Fibroblast of mammary gland (primary cell): ENCODE measurements around the gene PNN.
"Not testable (repeated sequence)": the region's sequence is repeated elsewhere in the genome, so short reads cannot be mapped to it uniquely, and the experiment has no call there.

Source experiments
- DNase-seq: peaks from one replicate; pipeline ENCODE4 v3.0.0-alpha.2; 2010; ENCODE audit warnings: low read depth
- H3K4me3 ChIP-seq: 2 replicates; pipeline ENCODE4 v1.5.1; 2011; ENCODE audit warnings: low read depth, mild to moderate bottlenecking, low read length, moderate library complexity; ENCODE audit not compliant: control insufficient read depth
- CTCF ChIP-seq: conservative IDR thresholded peaks from 2 replicates; pipeline ENCODE4 v1.5.1; 2011; ENCODE audit warnings: low read depth, low read length, inconsistent platforms; ENCODE audit not compliant: control insufficient read depth, insufficient read depth

Gene PNN

GRCh38 chr14:39157491-39157890, 17.6 kb upstream of the PNN start:
- H3K4me3 ChIP-seq, result no peak overlapping the region
- no peak for DNase-seq
- TF ChIP-seq CTCF, result no peak

- DNase-seq, result no peak
- no peak for TF ChIP-seq CTCF
- no peak overlapping the region for H3K4me3 ChIP-seq
Observed at GRCh38 chr14:39158222-39158858, 16.7 kb upstream of the PNN start.

- no peak for TF ChIP-seq CTCF
- H3K4me3 ChIP-seq, result no peak overlapping the region
- no peak for DNase-seq
Observed at GRCh38 chr14:39160494-39160893, 14.6 kb upstream of the PNN start.

- DNase-seq, H3K4me3 ChIP-seq: not testable (repeated sequence)
Observed at GRCh38 chr14:39167797-39168320, 7.2 kb upstream of the PNN start.

GRCh38 chr14:39168591-39168990, 6.5 kb upstream of the PNN start:
- H3K4me3 ChIP-seq, result peak overlapping the region; percentile 94
- no peak for DNase-seq
- TF ChIP-seq CTCF, result no peak

GRCh38 chr14:39169541-39169900, 5.5 kb upstream of the PNN start:
- DNase-seq, result no peak
- peak overlapping the region; percentile 94 for H3K4me3 ChIP-seq
- no peak for TF ChIP-seq CTCF

GRCh38 chr14:39173198-39173597, 1.9 kb upstream of the PNN start:
- DNase-seq, result no peak
- TF ChIP-seq CTCF, result no peak
- H3K4me3 ChIP-seq, result no peak overlapping the region
